Measurements from ENCODE around the gene GGACT. TPM values are rescaled to one million over a fixed set of nuclear protein-coding genes. Genes with fewer than 3 reads are reported as not detected.

Gene GGACT
- polyA plus RNA-seq, 3 donors: 1.7 to 8.3 (median 6.5) TPM

DNA sequence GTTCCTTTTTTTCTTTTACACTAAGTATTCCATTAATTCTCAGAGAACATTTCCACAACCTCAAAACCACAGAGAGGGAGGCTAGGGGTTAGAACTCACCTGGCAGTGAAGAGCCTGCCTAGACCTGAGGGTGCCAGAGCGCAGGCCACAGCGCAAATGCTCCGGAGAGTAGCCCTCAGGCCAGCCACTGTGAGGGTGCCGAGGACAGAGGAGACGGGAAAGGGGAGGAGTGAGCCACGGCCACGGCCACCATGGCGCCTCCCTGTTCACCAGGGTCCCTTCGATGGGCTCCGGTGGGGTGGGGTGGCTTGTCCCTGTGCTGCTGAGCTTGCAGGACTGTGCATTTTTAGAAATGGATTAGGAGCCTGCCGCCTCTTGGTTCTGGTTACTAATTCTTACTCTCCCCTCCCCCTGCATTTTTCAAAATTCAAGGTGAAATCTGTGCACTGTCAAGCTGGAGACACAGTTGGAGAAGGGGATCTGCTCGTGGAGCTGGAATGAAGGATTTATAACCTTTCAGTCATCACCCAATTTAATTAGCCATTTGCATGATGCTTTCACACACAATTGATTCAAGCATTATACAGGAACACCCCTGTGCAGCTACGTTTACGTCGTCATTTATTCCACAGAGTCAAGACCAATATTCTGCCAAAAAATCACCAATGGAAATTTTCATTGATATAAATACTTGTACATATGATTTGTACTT, 58.8 kb downstream of the GGACT start:
- Mint-ChIP-seq H3K36me3 (peaks cover 11% of the 10 kb centered on the region in 2 donors), H3K9me3 (peaks cover 0 to 8% (median 3%) of the 10 kb centered on the region in 7 donors), H3K4me1 (no peaks in the 10 kb centered on the region), H3K27me3 (ENCODE audit: low read depth in 3 of 3) (peaks cover 0 to 4% (median 0%) of the 10 kb centered on the region in 3 donors), H3K27ac (no peak overlapping the region), H3K4me3 (no peak overlapping the region)
- no peak overlapping the region for H2AFZ ChIP-seq (ENCODE audit: insufficient read depth, low read depth, low read length, poor library complexity, severe bottlenecking)
- H3K79me2 ChIP-seq (ENCODE audit: insufficient read depth, low read length): no peaks in the 10 kb centered on the region
- 95% methylated on average over 7 of the region's 15 CpGs for WGBS (ENCODE audit: insufficient coverage)
- no peak overlapping the region for H3K4me3 ChIP-seq (replicated peaks in 1 of 3; ENCODE audit: low read depth in 2 of 3, low read length in 3 of 3)
- H3K27me3 ChIP-seq (ENCODE audit: control insufficient read depth in 2 of 2, insufficient read depth in 2 of 2, low read length in 2 of 2): no peaks in the 10 kb centered on the region
- H4K20me1 ChIP-seq (ENCODE audit: insufficient read depth, low read length): no peaks in the 10 kb centered on the region
- H3K27ac ChIP-seq (ENCODE audit: low read depth in 1 of 2, low read length in 2 of 2): no peak overlapping the region
- no peaks in the 10 kb centered on the region for H3K36me3 ChIP-seq (replicated peaks in 1 of 2; ENCODE audit: control insufficient read depth in 1 of 2, insufficient read depth in 2 of 2, low read length in 2 of 2)
- H3K4me1 ChIP-seq (ENCODE audit: control insufficient read depth in 1 of 2, insufficient read depth in 2 of 2, low read length in 2 of 2): no peaks in the 10 kb centered on the region
- intact Hi-C loops (cut with micrococcal nuclease): loop anchor here in 1 of 2 donors (10.0 kb wide), 1 partner anchor 875 kb away; no protein-coding TSS in a partner anchor
- no peak for DNase-seq
- TF ChIP-seq, protein P1, sequence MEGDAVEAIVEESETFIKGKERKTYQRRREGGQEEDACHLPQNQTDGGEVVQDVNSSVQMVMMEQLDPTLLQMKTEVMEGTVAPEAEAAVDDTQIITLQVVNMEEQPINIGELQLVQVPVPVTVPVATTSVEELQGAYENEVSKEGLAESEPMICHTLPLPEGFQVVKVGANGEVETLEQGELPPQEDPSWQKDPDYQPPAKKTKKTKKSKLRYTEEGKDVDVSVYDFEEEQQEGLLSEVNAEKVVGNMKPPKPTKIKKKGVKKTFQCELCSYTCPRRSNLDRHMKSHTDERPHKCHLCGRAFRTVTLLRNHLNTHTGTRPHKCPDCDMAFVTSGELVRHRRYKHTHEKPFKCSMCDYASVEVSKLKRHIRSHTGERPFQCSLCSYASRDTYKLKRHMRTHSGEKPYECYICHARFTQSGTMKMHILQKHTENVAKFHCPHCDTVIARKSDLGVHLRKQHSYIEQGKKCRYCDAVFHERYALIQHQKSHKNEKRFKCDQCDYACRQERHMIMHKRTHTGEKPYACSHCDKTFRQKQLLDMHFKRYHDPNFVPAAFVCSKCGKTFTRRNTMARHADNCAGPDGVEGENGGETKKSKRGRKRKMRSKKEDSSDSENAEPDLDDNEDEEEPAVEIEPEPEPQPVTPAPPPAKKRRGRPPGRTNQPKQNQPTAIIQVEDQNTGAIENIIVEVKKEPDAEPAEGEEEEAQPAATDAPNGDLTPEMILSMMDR (IDR thresholded peaks at IDR 0.05): no peak
- H3K9ac ChIP-seq (ENCODE audit: insufficient read depth, low read length, poor library complexity, severe bottlenecking): no peak overlapping the region
- H3K9me3 ChIP-seq (replicated peaks in 1 of 2; ENCODE audit: control insufficient read depth in 1 of 2, insufficient read depth in 1 of 2, low read length in 2 of 2): peaks cover 0 to 13% of the 10 kb centered on the region in 2 donors
- H3K4me2 ChIP-seq (replicated peaks; ENCODE audit: extremely low read depth, low read length, poor library complexity, severe bottlenecking): no peak overlapping the region

DNA sequence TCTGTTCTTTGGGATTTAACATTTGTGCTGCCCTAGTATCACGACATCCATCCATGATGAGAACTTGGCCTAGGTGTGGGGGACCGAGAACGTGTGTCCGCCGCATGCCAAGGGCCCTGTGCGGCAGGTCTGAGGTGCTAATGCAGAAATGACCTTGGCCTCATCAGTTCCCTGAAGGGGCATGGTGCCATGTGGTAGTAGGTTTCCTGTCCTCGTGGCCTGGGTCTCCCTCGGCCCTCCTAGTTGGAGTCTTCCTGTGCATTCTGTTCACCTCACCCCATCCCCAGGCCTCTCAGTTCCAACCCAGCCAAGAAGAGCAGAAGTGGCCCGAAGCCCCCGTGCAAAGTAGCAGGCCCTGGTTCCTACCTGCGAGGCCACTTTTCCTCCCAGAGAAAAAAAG, 59.8 kb downstream of the GGACT start:
- Mint-ChIP-seq H3K9me3 (peaks cover 0 to 8% (median 2%) of the 10 kb centered on the region in 7 donors), H3K27ac (no peak overlapping the region), H3K4me3 (no peak overlapping the region), H3K27me3 (ENCODE audit: low read depth in 3 of 3) (peaks cover 0 to 4% (median 0%) of the 10 kb centered on the region in 3 donors), H3K4me1 (no peaks in the 10 kb centered on the region), H3K36me3 (peaks cover 11 to 13% of the 10 kb centered on the region in 2 donors)
- Histone ChIP-seq H3K4me2 (replicated peaks; ENCODE audit: extremely low read depth, low read length, poor library complexity, severe bottlenecking) (no peak overlapping the region), H3K27me3 (ENCODE audit: control insufficient read depth in 2 of 2, insufficient read depth in 2 of 2, low read length in 2 of 2) (no peaks in the 10 kb centered on the region), H3K27ac (ENCODE audit: low read depth in 1 of 2, low read length in 2 of 2) (no peak overlapping the region), H3K36me3 (replicated peaks in 1 of 2; ENCODE audit: control insufficient read depth in 1 of 2, insufficient read depth in 2 of 2, low read length in 2 of 2) (no peaks in the 10 kb centered on the region), H3K79me2 (ENCODE audit: insufficient read depth, low read length) (no peaks in the 10 kb centered on the region), H3K9ac (ENCODE audit: insufficient read depth, low read length, poor library complexity, severe bottlenecking) (no peak overlapping the region), H2AFZ (ENCODE audit: insufficient read depth, low read depth, low read length, poor library complexity, severe bottlenecking) (no peak overlapping the region), H3K4me1 (ENCODE audit: control insufficient read depth in 1 of 2, insufficient read depth in 2 of 2, low read length in 2 of 2) (no peaks in the 10 kb centered on the region), H3K4me3 (replicated peaks in 1 of 3; ENCODE audit: low read depth in 2 of 3, low read length in 3 of 3) (no peak overlapping the region), H3K9me3 (replicated peaks in 1 of 2; ENCODE audit: control insufficient read depth in 1 of 2, insufficient read depth in 1 of 2, low read length in 2 of 2) (peaks cover 0 to 13% of the 10 kb centered on the region in 2 donors), H4K20me1 (ENCODE audit: insufficient read depth, low read length) (no peaks in the 10 kb centered on the region)
- no peak for DNase-seq
- TF ChIP-seq, protein P1 (IDR thresholded peaks at IDR 0.05): no peak
- WGBS (ENCODE audit: insufficient coverage): 98% methylated on average over 11 of the region's 11 CpGs
- intact Hi-C loops (cut with micrococcal nuclease): loop anchor here in 1 of 2 donors (10.0 kb wide), 1 partner anchor 874 kb away; no protein-coding TSS in a partner anchor

All from CD14-positive monocyte (primary cell).